ENCODE measurements around the gene TRAK2. TPM values are rescaled to one million over a fixed set of nuclear protein-coding genes. Genes with fewer than 3 reads are reported as not detected.

TRAK2 gene
- total RNA-seq, 1 experiment from 2014 or later, result 12.8 TPM

DNA sequence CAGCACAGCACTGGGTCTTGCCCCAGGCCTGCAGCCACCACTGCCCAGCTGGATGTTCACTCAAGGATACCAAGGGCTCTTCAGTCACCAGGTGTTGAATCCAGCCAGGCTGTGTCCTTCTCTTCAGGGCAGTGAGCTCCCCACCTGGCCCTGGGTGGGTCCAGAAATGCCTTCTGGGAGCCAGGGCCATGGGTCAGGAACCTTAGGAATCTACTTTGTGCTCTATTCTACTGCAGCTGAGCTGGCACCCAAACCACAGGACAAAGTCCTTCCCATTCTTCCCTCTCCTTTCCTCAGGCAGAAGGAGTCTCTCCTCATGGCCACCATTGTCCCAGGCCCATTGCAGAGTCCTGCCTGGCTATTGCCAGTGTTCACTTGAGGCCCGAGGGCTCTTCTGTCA lies 13.3 kb upstream of the TRAK2 start:
- DNase-seq (ENCODE audit: low spot score), result no peak
- peaks cover 12% of the 10 kb centered on the region for H3K9me3 Mint-ChIP-seq
- CTCF ChIA-PET, result no interaction called here

More for the DNA sequence above, 13.3 kb upstream of the TRAK2 start:
- Mint-ChIP-seq H3K27me3 (ENCODE audit: low read depth) (no peaks in the 10 kb centered on the region), H3K4me1 (no peaks in the 10 kb centered on the region), H3K36me3 (peaks cover 18% of the 10 kb centered on the region), H3K4me3 (no peak overlapping the region), H3K27ac (no peak overlapping the region)
- ATAC-seq, result no peak
- TF ChIP-seq SMAD3 (CRISPR knock-in tag; IDR thresholded peaks at IDR 0.05; ENCODE audit: borderline replicate concordance) (no peak), NFYB (CRISPR knock-in tag; conservative IDR thresholded peaks at IDR 0.05; ENCODE audit: low read depth) (no peak), SMAD4 (CRISPR knock-in tag; IDR thresholded peaks at IDR 0.05) (no peak), ZNF396 (CRISPR knock-in tag; IDR thresholded peaks at IDR 0.05; ENCODE audit: borderline replicate concordance) (no peak), NFATC4 (CRISPR knock-in tag; IDR thresholded peaks at IDR 0.05) (no peak), GRHL2 (CRISPR knock-in tag; IDR thresholded peaks at IDR 0.05; ENCODE audit: insufficient replicate concordance, severe bottlenecking) (no peak), EMX1 (CRISPR knock-in tag; IDR thresholded peaks at IDR 0.05) (no peak), NR1H2 (CRISPR knock-in tag; IDR thresholded peaks at IDR 0.05) (no peak), FOXJ3 (CRISPR knock-in tag; IDR thresholded peaks at IDR 0.05; ENCODE audit: borderline replicate concordance) (no peak), JAZF1 (CRISPR knock-in tag; IDR thresholded peaks at IDR 0.05) (no peak), ZNF121 (CRISPR knock-in tag; IDR thresholded peaks at IDR 0.05) (no peak), GABPB1 (CRISPR knock-in tag; IDR thresholded peaks at IDR 0.05) (no peak), ZNF219 (CRISPR knock-in tag; IDR thresholded peaks at IDR 0.05; ENCODE audit: borderline replicate concordance) (no peak), ELF4 (CRISPR knock-in tag; IDR thresholded peaks at IDR 0.05; ENCODE audit: low read depth) (no peak)
- TF ChIP-seq, protein P1, sequence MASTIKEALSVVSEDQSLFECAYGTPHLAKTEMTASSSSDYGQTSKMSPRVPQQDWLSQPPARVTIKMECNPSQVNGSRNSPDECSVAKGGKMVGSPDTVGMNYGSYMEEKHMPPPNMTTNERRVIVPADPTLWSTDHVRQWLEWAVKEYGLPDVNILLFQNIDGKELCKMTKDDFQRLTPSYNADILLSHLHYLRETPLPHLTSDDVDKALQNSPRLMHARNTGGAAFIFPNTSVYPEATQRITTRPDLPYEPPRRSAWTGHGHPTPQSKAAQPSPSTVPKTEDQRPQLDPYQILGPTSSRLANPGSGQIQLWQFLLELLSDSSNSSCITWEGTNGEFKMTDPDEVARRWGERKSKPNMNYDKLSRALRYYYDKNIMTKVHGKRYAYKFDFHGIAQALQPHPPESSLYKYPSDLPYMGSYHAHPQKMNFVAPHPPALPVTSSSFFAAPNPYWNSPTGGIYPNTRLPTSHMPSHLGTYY (CRISPR knock-in tag; IDR thresholded peaks at IDR 0.05), result no peak
- TF ChIP-seq, protein P2, sequence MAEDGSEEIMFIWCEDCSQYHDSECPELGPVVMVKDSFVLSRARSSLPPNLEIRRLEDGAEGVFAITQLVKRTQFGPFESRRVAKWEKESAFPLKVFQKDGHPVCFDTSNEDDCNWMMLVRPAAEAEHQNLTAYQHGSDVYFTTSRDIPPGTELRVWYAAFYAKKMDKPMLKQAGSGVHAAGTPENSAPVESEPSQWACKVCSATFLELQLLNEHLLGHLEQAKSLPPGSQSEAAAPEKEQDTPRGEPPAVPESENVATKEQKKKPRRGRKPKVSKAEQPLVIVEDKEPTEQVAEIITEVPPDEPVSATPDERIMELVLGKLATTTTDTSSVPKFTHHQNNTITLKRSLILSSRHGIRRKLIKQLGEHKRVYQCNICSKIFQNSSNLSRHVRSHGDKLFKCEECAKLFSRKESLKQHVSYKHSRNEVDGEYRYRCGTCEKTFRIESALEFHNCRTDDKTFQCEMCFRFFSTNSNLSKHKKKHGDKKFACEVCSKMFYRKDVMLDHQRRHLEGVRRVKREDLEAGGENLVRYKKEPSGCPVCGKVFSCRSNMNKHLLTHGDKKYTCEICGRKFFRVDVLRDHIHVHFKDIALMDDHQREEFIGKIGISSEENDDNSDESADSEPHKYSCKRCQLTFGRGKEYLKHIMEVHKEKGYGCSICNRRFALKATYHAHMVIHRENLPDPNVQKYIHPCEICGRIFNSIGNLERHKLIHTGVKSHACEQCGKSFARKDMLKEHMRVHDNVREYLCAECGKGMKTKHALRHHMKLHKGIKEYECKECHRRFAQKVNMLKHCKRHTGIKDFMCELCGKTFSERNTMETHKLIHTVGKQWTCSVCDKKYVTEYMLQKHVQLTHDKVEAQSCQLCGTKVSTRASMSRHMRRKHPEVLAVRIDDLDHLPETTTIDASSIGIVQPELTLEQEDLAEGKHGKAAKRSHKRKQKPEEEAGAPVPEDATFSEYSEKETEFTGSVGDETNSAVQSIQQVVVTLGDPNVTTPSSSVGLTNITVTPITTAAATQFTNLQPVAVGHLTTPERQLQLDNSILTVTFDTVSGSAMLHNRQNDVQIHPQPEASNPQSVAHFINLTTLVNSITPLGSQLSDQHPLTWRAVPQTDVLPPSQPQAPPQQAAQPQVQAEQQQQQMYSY (CRISPR knock-in tag; IDR thresholded peaks at IDR 0.05), result no peak
- TF ChIP-seq, protein P3, sequence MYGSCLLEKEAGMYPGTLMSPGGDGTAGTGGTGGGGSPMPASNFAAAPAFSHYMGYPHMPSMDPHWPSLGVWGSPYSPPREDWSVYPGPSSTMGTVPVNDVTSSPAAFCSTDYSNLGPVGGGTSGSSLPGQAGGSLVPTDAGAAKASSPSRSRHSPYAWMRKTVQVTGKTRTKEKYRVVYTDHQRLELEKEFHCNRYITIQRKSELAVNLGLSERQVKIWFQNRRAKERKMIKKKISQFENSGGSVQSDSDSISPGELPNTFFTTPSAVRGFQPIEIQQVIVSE (CRISPR knock-in tag; IDR thresholded peaks at IDR 0.05; ENCODE audit: borderline replicate concordance), result no peak
- TF ChIP-seq, protein P4, sequence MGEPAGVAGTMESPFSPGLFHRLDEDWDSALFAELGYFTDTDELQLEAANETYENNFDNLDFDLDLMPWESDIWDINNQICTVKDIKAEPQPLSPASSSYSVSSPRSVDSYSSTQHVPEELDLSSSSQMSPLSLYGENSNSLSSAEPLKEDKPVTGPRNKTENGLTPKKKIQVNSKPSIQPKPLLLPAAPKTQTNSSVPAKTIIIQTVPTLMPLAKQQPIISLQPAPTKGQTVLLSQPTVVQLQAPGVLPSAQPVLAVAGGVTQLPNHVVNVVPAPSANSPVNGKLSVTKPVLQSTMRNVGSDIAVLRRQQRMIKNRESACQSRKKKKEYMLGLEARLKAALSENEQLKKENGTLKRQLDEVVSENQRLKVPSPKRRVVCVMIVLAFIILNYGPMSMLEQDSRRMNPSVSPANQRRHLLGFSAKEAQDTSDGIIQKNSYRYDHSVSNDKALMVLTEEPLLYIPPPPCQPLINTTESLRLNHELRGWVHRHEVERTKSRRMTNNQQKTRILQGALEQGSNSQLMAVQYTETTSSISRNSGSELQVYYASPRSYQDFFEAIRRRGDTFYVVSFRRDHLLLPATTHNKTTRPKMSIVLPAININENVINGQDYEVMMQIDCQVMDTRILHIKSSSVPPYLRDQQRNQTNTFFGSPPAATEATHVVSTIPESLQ (CRISPR knock-in tag; IDR thresholded peaks at IDR 0.05), result no peak
- TF ChIP-seq, protein P5, sequence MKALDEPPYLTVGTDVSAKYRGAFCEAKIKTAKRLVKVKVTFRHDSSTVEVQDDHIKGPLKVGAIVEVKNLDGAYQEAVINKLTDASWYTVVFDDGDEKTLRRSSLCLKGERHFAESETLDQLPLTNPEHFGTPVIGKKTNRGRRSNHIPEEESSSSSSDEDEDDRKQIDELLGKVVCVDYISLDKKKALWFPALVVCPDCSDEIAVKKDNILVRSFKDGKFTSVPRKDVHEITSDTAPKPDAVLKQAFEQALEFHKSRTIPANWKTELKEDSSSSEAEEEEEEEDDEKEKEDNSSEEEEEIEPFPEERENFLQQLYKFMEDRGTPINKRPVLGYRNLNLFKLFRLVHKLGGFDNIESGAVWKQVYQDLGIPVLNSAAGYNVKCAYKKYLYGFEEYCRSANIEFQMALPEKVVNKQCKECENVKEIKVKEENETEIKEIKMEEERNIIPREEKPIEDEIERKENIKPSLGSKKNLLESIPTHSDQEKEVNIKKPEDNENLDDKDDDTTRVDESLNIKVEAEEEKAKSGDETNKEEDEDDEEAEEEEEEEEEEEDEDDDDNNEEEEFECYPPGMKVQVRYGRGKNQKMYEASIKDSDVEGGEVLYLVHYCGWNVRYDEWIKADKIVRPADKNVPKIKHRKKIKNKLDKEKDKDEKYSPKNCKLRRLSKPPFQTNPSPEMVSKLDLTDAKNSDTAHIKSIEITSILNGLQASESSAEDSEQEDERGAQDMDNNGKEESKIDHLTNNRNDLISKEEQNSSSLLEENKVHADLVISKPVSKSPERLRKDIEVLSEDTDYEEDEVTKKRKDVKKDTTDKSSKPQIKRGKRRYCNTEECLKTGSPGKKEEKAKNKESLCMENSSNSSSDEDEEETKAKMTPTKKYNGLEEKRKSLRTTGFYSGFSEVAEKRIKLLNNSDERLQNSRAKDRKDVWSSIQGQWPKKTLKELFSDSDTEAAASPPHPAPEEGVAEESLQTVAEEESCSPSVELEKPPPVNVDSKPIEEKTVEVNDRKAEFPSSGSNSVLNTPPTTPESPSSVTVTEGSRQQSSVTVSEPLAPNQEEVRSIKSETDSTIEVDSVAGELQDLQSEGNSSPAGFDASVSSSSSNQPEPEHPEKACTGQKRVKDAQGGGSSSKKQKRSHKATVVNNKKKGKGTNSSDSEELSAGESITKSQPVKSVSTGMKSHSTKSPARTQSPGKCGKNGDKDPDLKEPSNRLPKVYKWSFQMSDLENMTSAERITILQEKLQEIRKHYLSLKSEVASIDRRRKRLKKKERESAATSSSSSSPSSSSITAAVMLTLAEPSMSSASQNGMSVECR (CRISPR knock-in tag; IDR thresholded peaks at IDR 0.05; ENCODE audit: borderline replicate concordance), result no peak
- POLR2A ChIA-PET, result no interaction called here

All from WTC11 (cell line).